ENCODE measurements around the gene OR8I2. TPM values are rescaled to one million over a fixed set of nuclear protein-coding genes. Genes with fewer than 3 reads are reported as not detected.
A peak's percentile ranks its signal among the peaks of the same experiment; 100 is the strongest.
"Not testable (repeated sequence)": the region's sequence is repeated elsewhere in the genome, so short reads cannot be mapped to it uniquely, and the experiment has no call there.

The OR8I2 gene
- total RNA-seq, 1 donor from 2014 or later, result not detected

- Mint-ChIP-seq H3K36me3 (no peaks in the 10 kb centered on the region), H3K4me1 (ENCODE audit: unreplicated experiment) (no peaks in the 10 kb centered on the region), H3K9me3 (peaks cover 7% of the 10 kb centered on the region), H3K27ac (peak overlapping the region; percentile 73), H3K4me3 (peak overlapping the region; percentile 8), H3K27me3 (no peaks in the 10 kb centered on the region)
- DNase-seq (ENCODE audit: extremely low spot score, unreplicated experiment), result no peak
- TF ChIP-seq CTCF (conservative IDR thresholded peaks at IDR 0.05), result no peak
Measured at GRCh38 chr11:56066980-56067379, 26.1 kb upstream of the OR8I2 start.

GRCh38 chr11:56089697-56090096 is 3.4 kb upstream of the OR8I2 start:
- no peak overlapping the region for H3K27ac Mint-ChIP-seq
- H3K4me3 Mint-ChIP-seq, result no peak overlapping the region
- H3K4me1 Mint-ChIP-seq (ENCODE audit: unreplicated experiment), result no peaks in the 10 kb centered on the region
- no peak for TF ChIP-seq CTCF (conservative IDR thresholded peaks at IDR 0.05)
- H3K27me3 Mint-ChIP-seq, result no peaks in the 10 kb centered on the region
- no peak for DNase-seq (ENCODE audit: extremely low spot score, unreplicated experiment)
- no peaks in the 10 kb centered on the region for H3K9me3 Mint-ChIP-seq
- H3K36me3 Mint-ChIP-seq, result no peaks in the 10 kb centered on the region

GRCh38 chr11:56103210-56103737 is 10.2 kb downstream of the OR8I2 start, which contains the start of gene OR8H2:
Gene OR8H2, plus strand, starts transcription at chr11:56103687. Its CDS starts 1,356 bp downstream, at chr11:56105043.
- no peaks in the 10 kb centered on the region for H3K36me3 Mint-ChIP-seq
- no peaks in the 10 kb centered on the region for H3K4me1 Mint-ChIP-seq (ENCODE audit: unreplicated experiment)
- no peak within 1 kb of the TSS for H3K27ac Mint-ChIP-seq
- TF ChIP-seq CTCF (conservative IDR thresholded peaks at IDR 0.05), result no peak
- no peaks in the 10 kb centered on the region for H3K9me3 Mint-ChIP-seq
- peaks cover 3% of the 10 kb centered on the region for H3K27me3 Mint-ChIP-seq
- H3K4me3 Mint-ChIP-seq, result no peak within 1 kb of the TSS
- DNase-seq (ENCODE audit: extremely low spot score, unreplicated experiment), result no peak

- Mint-ChIP-seq H3K4me3 (no peak within 1 kb of the TSS), H3K36me3 (no peaks in the 10 kb centered on the region), H3K4me1 (ENCODE audit: unreplicated experiment) (no peaks in the 10 kb centered on the region), H3K27ac (no peak within 1 kb of the TSS), H3K27me3 (no peaks in the 10 kb centered on the region), H3K9me3 (no peaks in the 10 kb centered on the region)
- TF ChIP-seq CTCF (conservative IDR thresholded peaks at IDR 0.05), result no peak
- no peak for DNase-seq (ENCODE audit: extremely low spot score, unreplicated experiment)
Measured at GRCh38 chr11:56122073-56122472, 29.0 kb downstream of the OR8I2 start, which contains the start of gene OR8H3. Gene OR8H3, plus strand, starts transcription at chr11:56122373. Its CDS starts 0 bp downstream, at chr11:56122373.

GRCh38 chr11:56140151-56140661 is 47.1 kb downstream of the OR8I2 start, which contains the start of gene OR8J3:
Gene OR8J3, minus strand, starts transcription at chr11:56140201. Its CDS starts 2,483 bp downstream, at chr11:56137718.
- no peaks in the 10 kb centered on the region for H3K27me3 Mint-ChIP-seq
- H3K36me3 Mint-ChIP-seq, result no peaks in the 10 kb centered on the region
- no peak for DNase-seq (ENCODE audit: extremely low spot score, unreplicated experiment)

GRCh38 chr11:56143681-56144080 is 50.6 kb downstream of the OR8I2 start:
- not testable (repeated sequence) for DNase-seq (ENCODE audit: extremely low spot score, unreplicated experiment); H3K4me3 Mint-ChIP-seq; H3K27ac Mint-ChIP-seq; H3K4me1 Mint-ChIP-seq (ENCODE audit: unreplicated experiment); H3K27me3 Mint-ChIP-seq; H3K9me3 Mint-ChIP-seq; H3K36me3 Mint-ChIP-seq

More at GRCh38 chr11:56140151-56140661, 47.1 kb downstream of the OR8I2 start, which contains the start of gene OR8J3:
- H3K4me3 Mint-ChIP-seq, result no peak within 1 kb of the TSS
- H3K4me1 Mint-ChIP-seq (ENCODE audit: unreplicated experiment), result no peaks in the 10 kb centered on the region
- no peak within 1 kb of the TSS for H3K27ac Mint-ChIP-seq
- H3K9me3 Mint-ChIP-seq, result no peaks in the 10 kb centered on the region
- TF ChIP-seq CTCF (conservative IDR thresholded peaks at IDR 0.05), result no peak
